Chondrocyte (in vitro differentiated cells): ENCODE measurements around the gene TENM3. TPM values are rescaled to one million over a fixed set of nuclear protein-coding genes. Genes with fewer than 3 reads are reported as not detected.
A peak's percentile ranks its signal among the peaks of the same experiment; 100 is the strongest.
"Not testable (repeated sequence)": the region's sequence is repeated elsewhere in the genome, so short reads cannot be mapped to it uniquely, and the experiment has no call there.

Experiments used
- DNase-seq: peaks from one replicate; pipeline ENCODE4 v3.0.0; 2021; ENCODE audit warnings: mixed read lengths, low spot score
- H3K27ac Mint-ChIP-seq: one replicate; pipeline ENCODE4 v1.8.0; 2021; ENCODE audit warnings: mild to moderate bottlenecking, moderate library complexity, mixed read lengths; ENCODE audit not compliant: unreplicated experiment
- H3K27me3 Mint-ChIP-seq: 2 replicates; pipeline ENCODE4 v1.8.0; 2021; ENCODE audit warnings: low read depth, mixed read lengths
- H3K36me3 Mint-ChIP-seq: 2 replicates; pipeline ENCODE4 v1.8.0; 2021; ENCODE audit warnings: low read depth, mixed read lengths
- H3K4me1 Mint-ChIP-seq: 2 replicates; pipeline ENCODE4 v1.8.0; 2021; ENCODE audit warnings: low read depth, mild to moderate bottlenecking, mixed read lengths
- H3K4me3 Mint-ChIP-seq: one replicate; pipeline ENCODE4 v1.8.0; 2021; ENCODE audit warnings: mild to moderate bottlenecking, moderate library complexity, mixed read lengths; ENCODE audit not compliant: unreplicated experiment
- H3K9me3 Mint-ChIP-seq: 2 replicates; pipeline ENCODE4 v1.8.0; 2021; ENCODE audit warnings: low read depth, mixed read lengths
- CTCF ChIP-seq: fragments of 200-600 bp; sonication (generic); IDR thresholded peaks from 2 replicates; pipeline ENCODE4 v1.5.0; 2021; ENCODE audit warnings: antibody characterized with exemption, mild to moderate bottlenecking, moderate library complexity
- total RNA-seq: library from RNA; stranded (reverse); gene quantifications from 3 replicates; pipeline ENCODE4 v1.2.1, GENCODE V29; 2021

The TENM3 gene
- total RNA-seq, 1 donor from 2014 or later, result 87.6 TPM

GRCh38 chr4:182370491-182370890 is 127.3 kb downstream of the TENM3 start:
- TF ChIP-seq CTCF, result no peak
- no peak for DNase-seq
- H3K4me3 Mint-ChIP-seq, result no peak overlapping the region
- H3K27me3 Mint-ChIP-seq, result no peaks in the 10 kb centered on the region
- peaks cover 32% of the 10 kb centered on the region for H3K4me1 Mint-ChIP-seq
- H3K9me3 Mint-ChIP-seq, result no peaks in the 10 kb centered on the region
- no peaks in the 10 kb centered on the region for H3K36me3 Mint-ChIP-seq
- H3K27ac Mint-ChIP-seq, result no peak overlapping the region

GRCh38 chr4:182380771-182381181 is 137.6 kb downstream of the TENM3 start:
- no peak overlapping the region for H3K4me3 Mint-ChIP-seq
- H3K27me3 Mint-ChIP-seq, result no peaks in the 10 kb centered on the region
- H3K9me3 Mint-ChIP-seq, result no peaks in the 10 kb centered on the region
- H3K36me3 Mint-ChIP-seq, result no peaks in the 10 kb centered on the region
- H3K27ac Mint-ChIP-seq, result no peak overlapping the region
- peaks cover 18% of the 10 kb centered on the region for H3K4me1 Mint-ChIP-seq
- TF ChIP-seq CTCF, result no peak
- no peak for DNase-seq

GRCh38 chr4:182382941-182383340 is 139.7 kb downstream of the TENM3 start:
- DNase-seq, result no peak
- Mint-ChIP-seq H3K27ac (no peak overlapping the region), H3K36me3 (peaks cover 3% of the 10 kb centered on the region), H3K9me3 (no peaks in the 10 kb centered on the region), H3K27me3 (no peaks in the 10 kb centered on the region), H3K4me3 (no peak overlapping the region), H3K4me1 (peaks cover 18% of the 10 kb centered on the region)
- no peak for TF ChIP-seq CTCF

GRCh38 chr4:182384631-182385091 is 141.5 kb downstream of the TENM3 start:
- Mint-ChIP-seq H3K4me3 (peak overlapping the region; percentile 37), H3K9me3 (no peaks in the 10 kb centered on the region), H3K27me3 (no peaks in the 10 kb centered on the region), H3K27ac (peak overlapping the region; percentile 89), H3K4me1 (peaks cover 18% of the 10 kb centered on the region), H3K36me3 (peaks cover 4% of the 10 kb centered on the region)
- no peak for DNase-seq
- TF ChIP-seq CTCF, result no peak

- no peaks in the 10 kb centered on the region for H3K9me3 Mint-ChIP-seq
- TF ChIP-seq CTCF, result no peak
- peaks cover 4% of the 10 kb centered on the region for H3K36me3 Mint-ChIP-seq
- DNase-seq, result no peak
- H3K27ac Mint-ChIP-seq, result no peak overlapping the region
- no peak overlapping the region for H3K4me3 Mint-ChIP-seq
- H3K27me3 Mint-ChIP-seq, result no peaks in the 10 kb centered on the region
- H3K4me1 Mint-ChIP-seq, result peaks cover 18% of the 10 kb centered on the region
Observed at GRCh38 chr4:182385897-182386296, 142.7 kb downstream of the TENM3 start.

GRCh38 chr4:182386576-182386975 is 143.4 kb downstream of the TENM3 start:
- H3K27me3 Mint-ChIP-seq, H3K36me3 Mint-ChIP-seq, H3K27ac Mint-ChIP-seq, DNase-seq, H3K4me3 Mint-ChIP-seq, H3K9me3 Mint-ChIP-seq: not testable (repeated sequence)
- H3K4me1 Mint-ChIP-seq, result peaks cover 18% of the 10 kb centered on the region
